HUDEP-2 (cell line): ENCODE measurements around the gene LY6G6F.

ENCODE experiments used
- DNase-seq, 76 experiments: peaks; one replicate each; lab custom pipeline; 2025; ENCODE audit not compliant: unreplicated experiment in 76 of 76; lab: John Stamatoyannopoulos, UW

Gene LY6G6F

GRCh38 chr6:31676322-31676903, 30.3 kb upstream of the LY6G6F start:
- no peak for DNase-seq

DNA sequence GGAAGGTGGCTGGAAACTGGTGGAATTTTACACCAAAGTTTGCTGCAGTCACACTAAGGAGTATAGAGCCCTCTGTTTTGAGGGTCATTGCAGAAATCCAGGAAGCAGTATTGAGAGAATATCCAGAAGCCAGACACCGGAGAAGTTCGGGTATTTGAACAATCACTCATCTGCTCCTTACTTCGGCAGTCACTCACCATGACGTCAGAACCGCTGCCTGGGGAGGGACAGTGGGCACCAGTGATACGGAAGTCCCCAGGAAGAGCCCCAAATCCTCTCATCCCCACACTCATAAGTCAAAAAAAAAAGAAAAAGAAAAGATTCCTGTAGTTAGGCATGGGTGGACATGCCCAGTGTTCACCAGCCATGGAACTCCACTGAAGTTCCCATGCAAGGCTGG, 29.8 kb upstream of the LY6G6F start:
- DNase-seq = no peak

- no peak for DNase-seq
These were observed 28.7 kb upstream of the LY6G6F start for GRCh38 chr6:31677955-31678354.

GRCh38 chr6:31680226-31681134, 26.2 kb upstream of the LY6G6F start, which contains the start of gene LY6G5C:
Gene LY6G5C (minus strand): TSS chr6:31681067. CDS start chr6:31680373, 694 bp downstream.
- DNase-seq = peak in 70 of 76 experiments; percentile 21 to 86 (median 70)

DNA sequence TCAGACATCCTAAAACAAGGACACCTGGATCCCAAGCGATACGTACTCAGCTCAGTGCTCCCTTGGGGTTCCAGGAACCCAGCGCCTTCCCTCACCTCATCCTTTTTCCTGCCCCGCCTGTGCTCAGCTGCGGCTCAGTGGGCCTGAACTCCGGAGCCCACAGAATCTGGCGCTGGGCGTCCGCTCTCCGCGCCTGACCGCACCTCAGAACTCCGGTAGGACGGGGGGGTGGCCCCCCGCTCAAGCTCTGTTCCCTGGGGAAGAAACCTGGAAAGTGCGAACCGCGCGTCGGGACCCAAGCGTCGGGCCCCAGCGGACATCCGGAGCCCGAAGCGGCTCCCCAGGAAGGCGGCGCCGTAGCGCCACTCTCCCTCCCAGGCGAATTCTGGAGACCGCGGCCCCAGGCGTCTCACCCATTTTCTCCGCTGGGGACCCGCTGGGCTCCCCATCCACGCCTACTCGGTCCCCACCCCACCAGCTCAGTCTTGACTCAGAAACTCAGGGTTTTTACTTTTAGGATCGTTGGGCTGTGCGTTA, 25.5 kb upstream of the LY6G6F start:
- DNase-seq = peak in 20 of 76 experiments; percentile 16 to 45 (median 32)

- DNase-seq = no peak
These were observed 23.1 kb upstream of the LY6G6F start for GRCh38 chr6:31683591-31683990.

- peak in 40 of 76 experiments; percentile 5 to 66 (median 40) for DNase-seq
These were observed 20.2 kb upstream of the LY6G6F start for GRCh38 chr6:31686483-31686882.

GRCh38 chr6:31687321-31687720, 19.3 kb upstream of the LY6G6F start:
- DNase-seq = no peak

GRCh38 chr6:31687860-31688693, 18.6 kb upstream of the LY6G6F start:
- DNase-seq = no peak

DNA sequence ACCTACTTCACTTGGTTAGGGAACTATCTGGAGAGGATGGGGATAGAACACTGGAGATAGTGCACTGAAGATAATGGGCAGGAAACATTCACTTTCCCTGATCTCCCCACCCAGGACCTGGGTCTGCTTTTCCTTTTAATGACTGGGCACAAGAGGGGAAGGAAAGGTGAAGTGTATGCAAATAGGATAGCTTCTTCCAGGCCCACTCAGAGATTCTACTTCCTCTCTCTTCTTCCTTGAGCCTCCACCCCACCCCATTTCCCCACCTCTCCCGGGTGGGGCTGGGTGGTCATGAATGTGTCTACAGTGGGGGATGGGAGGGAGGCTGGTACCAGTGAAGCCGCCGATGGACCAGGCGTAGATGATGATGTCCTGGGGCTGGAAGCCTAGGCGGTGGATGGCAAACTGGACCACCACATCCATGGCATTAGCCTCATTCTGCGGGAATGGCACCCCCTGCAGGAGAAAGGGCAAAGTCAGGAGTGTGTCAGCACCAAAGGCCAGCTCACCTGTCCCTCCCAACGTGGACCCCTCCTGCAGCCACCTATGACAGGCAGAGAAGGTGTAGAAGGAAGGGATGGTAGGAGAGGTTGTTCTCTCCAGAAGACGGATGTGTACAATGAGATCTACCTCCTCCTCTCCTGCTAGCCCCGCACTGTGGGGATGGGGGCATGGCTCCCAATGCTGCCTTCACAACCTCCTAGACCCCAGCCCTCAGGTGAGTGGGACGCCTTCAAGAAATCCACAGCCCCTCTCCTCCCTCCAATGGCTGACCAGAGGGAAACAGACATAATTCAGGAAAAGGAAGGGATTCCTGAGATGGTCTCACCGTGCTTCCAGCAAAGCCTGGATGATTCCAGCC, 17.2 kb upstream of the LY6G6F start:
- peak in 2 of 76 experiments; percentile 11 to 16 for DNase-seq

- peak in 53 of 76 experiments; percentile 13 to 70 (median 38) for DNase-seq
These were observed 16.2 kb upstream of the LY6G6F start for GRCh38 chr6:31690231-31691077.

GRCh38 chr6:31691078-31691463, 15.6 kb upstream of the LY6G6F start:
- no peak for DNase-seq

GRCh38 chr6:31691564-31692108, 15.0 kb upstream of the LY6G6F start:
- DNase-seq = no peak

DNA sequence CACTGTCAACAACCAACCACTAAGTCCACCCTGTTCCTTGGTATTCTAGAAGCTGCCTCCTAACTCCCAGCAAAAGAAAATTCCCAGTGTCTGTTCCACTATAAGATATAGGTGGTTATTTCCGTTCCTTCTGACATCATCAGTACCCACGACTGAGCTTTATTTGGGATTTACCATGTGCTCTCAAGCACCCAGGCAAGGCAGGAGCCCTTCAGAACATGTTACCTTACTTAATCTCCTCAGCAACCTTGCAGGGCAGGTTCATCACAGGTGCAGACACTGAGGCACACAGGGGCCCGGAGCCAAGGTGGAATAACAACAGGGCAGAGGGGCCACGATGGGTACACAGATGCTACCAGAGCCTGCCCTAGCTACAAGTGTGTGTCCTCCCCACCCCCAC, 14.3 kb upstream of the LY6G6F start:
- no peak for DNase-seq

GRCh38 chr6:31692886-31693285, 13.8 kb upstream of the LY6G6F start:
- no peak for DNase-seq

GRCh38 chr6:31693535-31693934, 13.1 kb upstream of the LY6G6F start:
- DNase-seq = no peak

- no peak for DNase-seq
These were observed 9.1 kb upstream of the LY6G6F start for GRCh38 chr6:31697555-31697954.

- no peak for DNase-seq
These were observed 5.8 kb upstream of the LY6G6F start for GRCh38 chr6:31700740-31701401.
